Activated CD8-positive, alpha-beta T cell treated with anti-CD3 and anti-CD28 coated beads for 36 hours (primary cell): ENCODE results near the gene PALM. TPM values are rescaled to one million over a fixed set of nuclear protein-coding genes. Genes with fewer than 3 reads are reported as not detected.

Experiments
- ATAC-seq: fragments of 200-7000 bp; cut with Tn5 transposase; one replicate; pipeline ENCODE4 v1.10.0; 2021; ENCODE audit warnings: mild to moderate bottlenecking, moderate library complexity
- CTCF ChIA-PET: fragments of 350-600 bp; sonication (Branson Sonifier 250); formaldehyde crosslinking; loops from one replicate; lab custom pipeline; 2021; ENCODE audit warnings: antibody characterized with exemption; lab: Charles Lee
- POLR2A ChIA-PET: fragments of 350-600 bp; sonication (Branson Sonifier 250); formaldehyde crosslinking; loops from one replicate; lab custom pipeline; 2021; ENCODE audit warnings: antibody characterized with exemption; lab: Charles Lee
- DNase-seq: peaks from one replicate; pipeline ENCODE4 v3.0.0-alpha.2; 2020
- H3K27ac Mint-ChIP-seq: one replicate; pipeline ENCODE4 v1.8.0; 2021; ENCODE audit warnings: mild to moderate bottlenecking, mixed read lengths
- H3K27me3 Mint-ChIP-seq: one replicate; pipeline ENCODE4 v1.8.0; 2021; ENCODE audit warnings: mixed read lengths
- H3K36me3 Mint-ChIP-seq: one replicate; pipeline ENCODE4 v1.8.0; 2021; ENCODE audit warnings: low read depth, mixed read lengths
- H3K4me1 Mint-ChIP-seq: one replicate; pipeline ENCODE4 v1.8.0; 2021; ENCODE audit warnings: low read depth, mixed read lengths
- H3K4me3 Mint-ChIP-seq: one replicate; pipeline ENCODE4 v1.8.0; 2021; ENCODE audit warnings: mild to moderate bottlenecking, moderate library complexity, mixed read lengths
- H3K9me3 Mint-ChIP-seq: one replicate; pipeline ENCODE4 v1.8.0; 2021; ENCODE audit warnings: mixed read lengths
- intact Hi-C: fragments of 100-400 bp; cut with micrococcal nuclease; formaldehyde crosslinking; loops from one replicate; pipeline ENCODE4 v1.10.0; 2022
- total RNA-seq, 2 experiments: library from RNA; stranded (reverse); gene quantifications; one replicate each; pipeline ENCODE4 v1.2.3, GENCODE V29; 2021
- TF ChIP-seq, protein P1 (sequence below): fragments of 200-600 bp; IDR thresholded peaks from one replicate; pipeline ENCODE4 v1.8.0; 2022; ENCODE audit warnings: antibody characterized with exemption, mild to moderate bottlenecking

Gene PALM
- total RNA-seq, 2 experiments from 2014 or later: 0.22 to 0.36 TPM

DNA sequence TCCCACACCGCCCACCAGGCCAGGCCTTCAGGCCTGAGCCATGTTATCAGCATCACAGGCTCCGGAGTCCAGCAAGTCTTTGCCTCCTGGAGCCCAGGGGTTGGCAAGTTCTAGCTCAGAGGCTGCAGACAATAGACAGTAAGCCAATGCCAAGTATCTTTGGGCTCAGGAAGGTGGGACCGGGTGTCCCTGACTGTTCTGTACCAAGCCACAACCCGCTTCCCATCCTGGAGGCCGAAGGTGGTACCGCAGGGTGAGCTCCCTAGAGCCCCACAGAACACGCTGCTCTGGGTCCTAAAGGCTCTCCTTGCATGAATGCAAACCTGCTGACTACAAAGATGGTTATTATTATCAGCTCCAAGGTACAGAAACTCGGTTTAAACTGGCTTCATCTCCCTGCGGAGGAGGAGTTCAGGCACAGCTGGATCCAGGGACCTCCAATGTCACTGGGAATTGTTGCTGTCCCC lies 38.1 kb upstream of the PALM start:
- H3K27ac Mint-ChIP-seq: no peak overlapping the region
- peaks cover 21% of the 10 kb centered on the region for H3K27me3 Mint-ChIP-seq
- peak; percentile 35 for DNase-seq
- POLR2A ChIA-PET: interaction anchor here (1.0 kb wide), 1 partner anchor 9 kb away, joined by 3 read pairs; no protein-coding TSS in a partner anchor
- CTCF ChIA-PET: interaction anchor here (1.2 to 2.4 kb wide), 2 partner anchors 9 to 63 kb away, joined by 8 to 10 read pairs; no protein-coding TSS in a partner anchor
- no peaks in the 10 kb centered on the region for H3K9me3 Mint-ChIP-seq
- H3K4me1 Mint-ChIP-seq: peaks cover 2% of the 10 kb centered on the region
- ATAC-seq: no peak
- intact Hi-C loops: no loop called here
- no peaks in the 10 kb centered on the region for H3K36me3 Mint-ChIP-seq
- H3K4me3 Mint-ChIP-seq: no peak overlapping the region
- TF ChIP-seq, protein P1, sequence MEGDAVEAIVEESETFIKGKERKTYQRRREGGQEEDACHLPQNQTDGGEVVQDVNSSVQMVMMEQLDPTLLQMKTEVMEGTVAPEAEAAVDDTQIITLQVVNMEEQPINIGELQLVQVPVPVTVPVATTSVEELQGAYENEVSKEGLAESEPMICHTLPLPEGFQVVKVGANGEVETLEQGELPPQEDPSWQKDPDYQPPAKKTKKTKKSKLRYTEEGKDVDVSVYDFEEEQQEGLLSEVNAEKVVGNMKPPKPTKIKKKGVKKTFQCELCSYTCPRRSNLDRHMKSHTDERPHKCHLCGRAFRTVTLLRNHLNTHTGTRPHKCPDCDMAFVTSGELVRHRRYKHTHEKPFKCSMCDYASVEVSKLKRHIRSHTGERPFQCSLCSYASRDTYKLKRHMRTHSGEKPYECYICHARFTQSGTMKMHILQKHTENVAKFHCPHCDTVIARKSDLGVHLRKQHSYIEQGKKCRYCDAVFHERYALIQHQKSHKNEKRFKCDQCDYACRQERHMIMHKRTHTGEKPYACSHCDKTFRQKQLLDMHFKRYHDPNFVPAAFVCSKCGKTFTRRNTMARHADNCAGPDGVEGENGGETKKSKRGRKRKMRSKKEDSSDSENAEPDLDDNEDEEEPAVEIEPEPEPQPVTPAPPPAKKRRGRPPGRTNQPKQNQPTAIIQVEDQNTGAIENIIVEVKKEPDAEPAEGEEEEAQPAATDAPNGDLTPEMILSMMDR: no peak

DNA sequence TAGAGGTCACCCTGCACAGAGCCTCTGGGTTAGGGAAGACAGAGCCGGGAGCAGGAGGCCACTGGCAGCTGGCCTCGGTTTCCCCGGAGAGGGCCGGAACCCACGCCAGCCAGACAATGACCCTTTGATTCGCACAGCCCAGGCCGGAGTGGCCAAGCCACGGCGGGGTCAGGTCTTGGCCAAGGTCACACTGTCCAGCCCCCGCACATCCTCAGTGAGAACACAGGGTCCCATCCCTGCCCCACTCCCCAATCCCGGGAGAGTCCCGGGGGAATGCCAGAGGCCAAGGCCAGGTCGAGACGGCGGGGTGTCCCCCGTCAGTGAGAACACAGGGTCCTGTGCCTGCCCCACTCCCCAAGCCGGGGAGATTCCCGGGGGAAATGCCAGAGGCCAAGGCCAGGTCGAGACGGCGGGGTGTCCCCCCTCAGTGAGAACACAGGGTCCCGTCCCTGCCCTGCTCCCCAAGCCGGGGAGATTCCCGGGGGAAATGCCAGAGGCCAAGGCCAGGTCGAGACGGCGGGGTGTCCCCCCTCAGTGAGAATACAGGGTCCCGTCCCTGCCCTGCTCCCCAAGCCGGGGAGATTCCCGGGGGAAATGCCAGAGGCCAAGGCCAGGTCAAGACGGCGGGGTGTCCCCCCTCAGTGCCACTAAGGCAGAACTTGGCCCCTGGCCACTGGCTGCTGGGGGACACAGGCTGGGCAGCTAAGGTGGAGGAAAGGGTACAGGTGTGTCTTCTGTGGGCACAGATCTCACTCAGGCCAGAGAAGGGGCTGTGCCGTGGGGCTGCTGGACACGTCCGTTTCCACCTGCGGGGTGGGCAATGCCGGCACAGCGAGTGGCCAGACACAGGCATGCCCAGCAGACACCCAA lies 34.2 kb upstream of the PALM start:
- DNase-seq (no peak), ATAC-seq (no peak)
- Mint-ChIP-seq H3K27me3 (peaks cover 17% of the 10 kb centered on the region), H3K4me1 (peaks cover 5% of the 10 kb centered on the region), H3K4me3 (no peak overlapping the region), H3K9me3 (no peaks in the 10 kb centered on the region), H3K27ac (no peak overlapping the region), H3K36me3 (no peaks in the 10 kb centered on the region)
- POLR2A ChIA-PET: interaction anchor here (0.7 to 1.7 kb wide), 2 partner anchors 11 to 20 kb away, joined by 3 to 7 read pairs; no protein-coding TSS in a partner anchor
- CTCF ChIA-PET: interaction anchor here (0.6 to 1.0 kb wide), 2 partner anchors 60 to 929 kb away, joined by 3 read pairs; no protein-coding TSS in a partner anchor
- intact Hi-C loops: no loop called here
- TF ChIP-seq, protein P1: no peak

- peaks cover 17% of the 10 kb centered on the region for H3K27me3 Mint-ChIP-seq
- ChIA-PET POLR2A (interaction anchor here (1.0 to 1.7 kb wide), 2 partner anchors 12 to 35 kb away, joined by 3 to 7 read pairs; no protein-coding TSS in a partner anchor), CTCF (no interaction called here)
- H3K9me3 Mint-ChIP-seq: no peaks in the 10 kb centered on the region
- H3K4me1 Mint-ChIP-seq: peaks cover 5% of the 10 kb centered on the region
- TF ChIP-seq, protein P1: no peak
- DNase-seq (no peak), ATAC-seq (no peak)
- intact Hi-C loops: no loop called here
- no peak overlapping the region for H3K27ac Mint-ChIP-seq
- H3K36me3 Mint-ChIP-seq: no peaks in the 10 kb centered on the region
- H3K4me3 Mint-ChIP-seq: no peak overlapping the region
Measured at GRCh38 chr19:676007-676338, 32.8 kb upstream of the PALM start.

DNA sequence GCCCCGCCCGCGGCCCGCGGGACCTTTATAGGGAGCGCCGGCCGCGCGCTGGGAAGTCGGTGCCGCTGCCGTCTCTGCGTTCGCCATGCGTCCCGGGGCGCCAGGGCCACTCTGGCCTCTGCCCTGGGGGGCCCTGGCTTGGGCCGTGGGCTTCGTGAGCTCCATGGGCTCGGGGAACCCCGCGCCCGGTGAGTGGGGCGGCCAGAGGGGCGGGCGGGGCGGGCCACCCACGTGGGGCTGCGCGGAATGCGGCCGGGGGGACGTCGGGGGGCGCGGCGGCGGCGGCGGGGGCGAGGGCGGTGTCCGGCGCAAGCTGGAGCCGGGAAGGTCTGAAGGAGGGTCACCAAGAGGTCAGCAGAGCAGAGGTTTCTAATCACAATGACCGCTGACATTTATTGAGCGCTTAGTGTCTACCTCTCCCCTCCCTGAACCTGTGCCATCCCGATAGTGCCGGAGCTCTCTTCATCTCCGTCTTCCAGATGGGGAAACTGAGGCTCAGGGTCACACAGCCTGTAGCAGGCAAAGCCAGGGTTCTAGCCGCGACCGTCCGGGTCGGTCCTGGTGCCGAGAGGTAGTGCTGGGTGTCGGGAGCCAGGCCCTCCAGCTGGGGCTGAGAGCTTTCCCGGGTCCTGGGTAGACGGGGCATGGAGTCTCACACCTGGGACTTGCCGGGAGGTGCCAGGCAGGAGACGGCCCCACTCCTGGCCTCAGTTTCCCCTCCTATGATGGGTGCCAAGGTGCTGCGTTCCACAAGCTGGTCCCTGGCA lies 32.2 kb upstream of the PALM start, which contains the start of gene FSTL3:
FSTL3 (plus strand) TSS at position 54 of the 767 bp plus-strand sequence; CDS start at position 86, 32 bp downstream.
- intact Hi-C loops: no loop called here
- Mint-ChIP-seq H3K27ac (no peak within 1 kb of the TSS), H3K9me3 (no peaks in the 10 kb centered on the region), H3K27me3 (peaks cover 17% of the 10 kb centered on the region), H3K36me3 (no peaks in the 10 kb centered on the region), H3K4me1 (peaks cover 5% of the 10 kb centered on the region), H3K4me3 (no peak within 1 kb of the TSS)
- ChIA-PET POLR2A (interaction anchor here (1.0 to 1.7 kb wide), 2 partner anchors 13 to 34 kb away, joined by 3 to 7 read pairs; no protein-coding TSS in a partner anchor), CTCF (no interaction called here)
- no peak for ATAC-seq
- TF ChIP-seq, protein P1: no peak
- DNase-seq: no peak
